SK-N-MC (cell line): ENCODE results near the gene CFAP74.

Experiments
- DNase-seq: peaks from one replicate; pipeline ENCODE4 v3.0.0-alpha.2; 2011; ENCODE audit warnings: low read depth, low spot score
- H3K27ac ChIP-seq: fragments of 200-600 bp; sonication (generic); 2 replicates; pipeline ENCODE4 v1.5.1; 2016; ENCODE audit warnings: mixed run types
- H3K36me3 ChIP-seq: fragments of 200-600 bp; sonication (generic); 2 replicates; pipeline ENCODE4 v1.6.1; 2017; ENCODE audit warnings: antibody characterized with exemption, low read length, mixed read lengths; ENCODE audit not compliant: insufficient read depth
- H3K4me3 ChIP-seq: fragments of 200-600 bp; sonication (generic); 2 replicates; pipeline ENCODE4 v1.5.1; 2016
- H3K9ac ChIP-seq: fragments of 200-600 bp; sonication (generic); 2 replicates; pipeline ENCODE4 v1.8.0; 2017; ENCODE audit warnings: mixed run types, mixed read lengths; ENCODE audit not compliant: insufficient read length
- H3K9me3 ChIP-seq: fragments of 200-600 bp; sonication (generic); 2 replicates; pipeline ENCODE4 v1.6.1; 2017; ENCODE audit warnings: low read depth, mild to moderate bottlenecking, antibody characterized with exemption, low read length, moderate library complexity, mixed read lengths
- EZH2 ChIP-seq: fragments of 200-600 bp; sonication (generic); IDR thresholded peaks from one replicate; pipeline ENCODE4 v1.6.1; 2017; ENCODE audit warnings: antibody characterized with exemption
- FOXP2 ChIP-seq: optimal IDR thresholded peaks from 2 replicates; pipeline ENCODE3; 2011; ENCODE audit warnings: mild to moderate bottlenecking, moderate library complexity; ENCODE audit not compliant: insufficient read depth; ENCODE audit errors: extremely low read length, control extremely low read depth
- POLR2AphosphoS5 ChIP-seq: IDR thresholded peaks from 2 replicates; pipeline ENCODE4 v1.6.1; 2012; ENCODE audit warnings: mild to moderate bottlenecking, low read depth, low read length, borderline replicate concordance

Gene CFAP74

GRCh38 chr1:1928231-1929101 is 75.1 kb downstream of the CFAP74 start:
- H3K9ac ChIP-seq, result no peak overlapping the region
- no peak overlapping the region for H3K4me3 ChIP-seq
- H3K27ac ChIP-seq, result no peak overlapping the region
- TF ChIP-seq POLR2AphosphoS5 (no peak), EZH2 (no peak)
- no peak for DNase-seq
- no peaks in the 10 kb centered on the region for H3K9me3 ChIP-seq
- no peaks in the 10 kb centered on the region for H3K36me3 ChIP-seq

GRCh38 chr1:1927751-1928150 is 75.8 kb downstream of the CFAP74 start:
- no peak overlapping the region for H3K27ac ChIP-seq

DNA sequence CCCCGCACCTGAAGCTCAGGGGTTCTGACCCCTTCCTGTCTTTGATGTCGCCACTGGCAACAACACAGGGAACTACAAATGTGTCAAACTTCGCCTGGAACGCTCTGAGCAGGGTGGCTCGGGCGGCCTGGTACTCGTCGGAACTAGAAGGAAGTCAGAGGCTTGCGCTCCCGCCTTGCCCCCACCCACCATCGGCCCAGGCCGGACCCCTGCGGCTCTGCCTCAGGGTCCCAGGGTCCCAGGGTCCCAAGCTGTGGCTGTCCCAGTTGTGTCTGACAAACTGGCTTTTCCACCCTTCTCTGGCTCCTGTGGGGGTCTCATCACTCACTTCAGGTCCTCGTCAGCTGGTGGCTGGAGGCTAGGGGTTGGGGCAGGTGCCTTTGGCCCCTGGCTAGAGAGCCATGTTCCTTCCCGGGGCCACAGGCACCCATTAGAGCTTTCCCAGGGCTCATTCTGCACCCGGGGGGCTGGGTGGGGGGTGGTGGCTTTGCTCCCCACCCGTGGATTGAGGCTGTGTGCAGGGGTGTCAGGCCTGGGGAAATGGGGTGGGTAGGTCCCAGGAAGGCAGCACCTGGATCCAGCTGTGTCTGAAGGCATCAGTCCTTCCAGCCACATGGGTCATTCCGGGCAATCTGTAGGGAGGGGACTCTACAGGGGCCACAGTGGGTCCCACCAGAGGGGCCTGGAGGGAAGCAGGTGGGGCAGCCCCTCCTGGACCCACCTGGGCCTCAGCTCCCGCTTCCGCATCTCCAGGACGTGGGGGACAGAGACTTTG is 76.5 kb downstream of the CFAP74 start:
- H3K27ac ChIP-seq, result no peak overlapping the region
- TF ChIP-seq EZH2 (no peak), FOXP2 (no peak), POLR2AphosphoS5 (no peak)

More at GRCh38 chr1:1927751-1928150, 75.8 kb downstream of the CFAP74 start:
- no peaks in the 10 kb centered on the region for H3K36me3 ChIP-seq
- no peak for DNase-seq
- H3K9me3 ChIP-seq, result no peaks in the 10 kb centered on the region
- H3K4me3 ChIP-seq, result no peak overlapping the region
- TF ChIP-seq POLR2AphosphoS5 (no peak), FOXP2 (no peak), EZH2 (no peak)
- H3K9ac ChIP-seq, result no peak overlapping the region

GRCh38 chr1:1926346-1926811 is 77.2 kb downstream of the CFAP74 start:
- TF ChIP-seq EZH2 (no peak), FOXP2 (no peak), POLR2AphosphoS5 (no peak)
- H3K9ac ChIP-seq, result no peak overlapping the region
- H3K4me3 ChIP-seq, result no peak overlapping the region
- H3K36me3 ChIP-seq, result no peaks in the 10 kb centered on the region
- H3K9me3 ChIP-seq, result no peaks in the 10 kb centered on the region
- no peak for DNase-seq
- no peak overlapping the region for H3K27ac ChIP-seq

More for the DNA sequence above, 76.5 kb downstream of the CFAP74 start:
- no peak for DNase-seq
- H3K9me3 ChIP-seq, result no peaks in the 10 kb centered on the region
- H3K36me3 ChIP-seq, result no peaks in the 10 kb centered on the region
- H3K9ac ChIP-seq, result no peak overlapping the region
- no peak overlapping the region for H3K4me3 ChIP-seq

DNA sequence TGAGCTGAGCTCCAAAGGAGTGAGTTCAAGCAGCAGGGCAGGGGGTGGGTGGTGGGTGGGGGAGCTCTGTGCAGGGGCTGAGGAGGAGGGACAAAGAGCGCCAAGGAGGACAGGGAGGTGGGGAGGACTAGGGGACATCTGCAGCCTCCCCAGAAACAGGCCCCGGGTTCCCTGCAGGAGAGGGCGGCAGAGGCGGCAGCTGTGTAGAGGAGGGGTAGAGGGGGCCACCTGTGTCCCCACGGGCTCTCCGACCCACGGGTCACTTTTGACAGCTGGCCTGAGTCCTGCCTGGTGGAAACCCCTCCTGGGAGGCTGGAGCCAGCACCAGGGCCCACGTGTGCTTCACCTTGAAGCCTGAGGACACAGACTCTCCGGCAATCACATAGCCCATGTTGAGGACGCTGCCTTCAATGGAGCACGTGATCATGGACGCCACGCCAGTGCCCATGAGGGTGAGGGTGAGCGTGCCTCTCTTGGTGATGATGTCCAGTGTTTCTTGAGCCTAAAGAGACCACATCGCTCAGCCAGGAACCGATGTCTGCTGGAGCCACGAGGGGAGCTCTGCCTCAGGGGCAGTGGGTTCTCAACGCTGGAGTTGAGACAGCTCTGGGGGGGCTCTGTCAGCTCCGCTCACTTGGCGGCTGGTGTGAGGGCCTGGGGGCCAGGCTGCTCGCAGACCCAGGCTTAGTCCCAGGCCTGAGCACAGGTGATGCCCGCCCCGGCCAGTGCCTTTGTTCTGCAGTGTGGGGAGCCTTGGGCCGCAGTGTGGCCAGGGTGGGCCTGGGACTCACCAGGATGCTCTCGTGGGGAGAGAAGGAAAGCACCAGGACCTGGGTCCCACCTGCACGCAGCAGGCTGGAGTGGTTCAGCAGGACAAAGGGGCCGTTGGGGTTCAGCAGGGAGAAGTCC is 77.9 kb downstream of the CFAP74 start:
- DNase-seq, result no peak
- no peaks in the 10 kb centered on the region for H3K36me3 ChIP-seq
- no peak for TF ChIP-seq POLR2AphosphoS5
- no peaks in the 10 kb centered on the region for H3K9me3 ChIP-seq
- no peak overlapping the region for H3K9ac ChIP-seq
- H3K27ac ChIP-seq, result no peak overlapping the region
- H3K4me3 ChIP-seq, result no peak overlapping the region

- no peaks in the 10 kb centered on the region for H3K9me3 ChIP-seq
- no peak overlapping the region for H3K27ac ChIP-seq
- H3K4me3 ChIP-seq, result no peak overlapping the region
- no peak overlapping the region for H3K9ac ChIP-seq
- no peak for TF ChIP-seq POLR2AphosphoS5
- no peak for TF ChIP-seq FOXP2
- H3K36me3 ChIP-seq, result no peaks in the 10 kb centered on the region
- DNase-seq, result no peak
Observed at GRCh38 chr1:1924849-1925248, 78.7 kb downstream of the CFAP74 start.

DNA sequence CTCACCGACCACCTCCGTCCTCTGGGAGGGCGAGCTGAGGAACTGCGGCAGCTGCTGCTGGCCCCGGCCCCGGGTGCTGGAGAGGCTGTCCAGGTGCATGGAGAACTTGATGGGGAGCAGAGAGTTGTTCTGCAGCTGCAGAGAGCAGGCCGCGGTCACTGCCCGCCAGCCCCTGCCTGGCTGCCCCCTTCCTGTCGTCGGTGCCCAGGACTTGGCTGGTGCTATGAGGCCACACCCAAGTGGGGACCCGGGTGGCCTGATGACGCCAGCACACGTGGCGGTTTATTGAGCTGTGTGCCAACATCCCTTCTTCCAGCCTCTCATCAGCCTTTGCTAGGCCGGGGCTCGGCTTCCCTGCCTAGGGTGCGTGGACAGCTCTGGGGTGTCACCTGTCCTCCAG is 79.2 kb downstream of the CFAP74 start:
- no peak overlapping the region for H3K4me3 ChIP-seq
- DNase-seq, result no peak
- no peaks in the 10 kb centered on the region for H3K36me3 ChIP-seq
- TF ChIP-seq POLR2AphosphoS5, result no peak
- TF ChIP-seq EZH2, result no peak
- no peak for TF ChIP-seq FOXP2
- H3K9me3 ChIP-seq, result no peaks in the 10 kb centered on the region
- no peak overlapping the region for H3K27ac ChIP-seq
- H3K9ac ChIP-seq, result no peak overlapping the region
